Measurements from ENCODE around the gene UVRAG. TPM values are rescaled to one million over a fixed set of nuclear protein-coding genes. Genes with fewer than 3 reads are reported as not detected.

Gene UVRAG
- total and polyA plus RNA-seq, 7 donors: 6.2 to 16.8 (median 13.6) TPM

GRCh38 chr11:76120513-76121101 is 305.6 kb downstream of the UVRAG start:
- Histone ChIP-seq H3K9me3 (no peaks in the 10 kb centered on the region), H3K4me3 (no peak overlapping the region), H3K27ac (no peak overlapping the region), H3K4me1 (peaks cover 31% of the 10 kb centered on the region), H3K36me3 (ENCODE audit: insufficient read depth in 1 of 2, low read depth in 1 of 2) (no peaks in the 10 kb centered on the region), H3K27me3 (ENCODE audit: insufficient read depth in 3 of 3, low read length in 2 of 3) (no peaks in the 10 kb centered on the region)
- WGBS, 3 donors: 6 to 36% (median 7%) methylated on average over 5 of the region's 5 CpGs
- intact Hi-C loops (cut with DNase I): no loop called here
- no peak for TF ChIP-seq CTCF (IDR thresholded peaks at IDR 0.05)
- DNase-seq (no peak), ATAC-seq (peak in 2 of 4 donors; percentile 16 to 52)

DNA sequence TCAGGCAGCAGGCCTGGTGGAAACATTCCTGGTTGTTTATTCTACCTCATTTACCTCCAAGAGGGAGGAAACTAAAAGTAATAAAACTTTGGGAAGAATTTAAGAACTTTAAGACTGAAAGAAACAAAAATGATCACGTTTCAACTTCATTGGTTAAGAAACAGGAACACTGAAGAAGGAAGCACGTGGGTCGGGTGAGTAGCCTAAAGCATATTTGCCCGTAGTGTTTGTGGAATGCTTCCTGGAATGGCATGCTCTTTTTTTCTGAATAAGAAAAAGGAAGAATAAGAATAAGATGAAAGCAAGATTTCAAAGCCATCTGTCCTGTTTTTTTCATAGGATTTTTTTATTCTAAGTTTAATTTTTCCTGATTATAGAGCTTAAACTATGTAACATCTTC is 308.2 kb downstream of the UVRAG start:
- Histone ChIP-seq H3K4me3 (no peak overlapping the region), H3K9me3 (no peaks in the 10 kb centered on the region), H3K36me3 (ENCODE audit: insufficient read depth in 1 of 2, low read depth in 1 of 2) (no peaks in the 10 kb centered on the region), H3K27ac (no peak overlapping the region), H3K27me3 (ENCODE audit: insufficient read depth in 3 of 3, low read length in 2 of 3) (no peaks in the 10 kb centered on the region), H3K4me1 (peaks cover 31% of the 10 kb centered on the region)
- 67 to 76% (median 70%) methylated on average over 4 of the region's 4 CpGs for WGBS, 3 donors
- DNase-seq: no peak
- intact Hi-C loops (cut with DNase I): no loop called here
- ATAC-seq: no peak
- no peak for TF ChIP-seq CTCF (IDR thresholded peaks at IDR 0.05)

DNA sequence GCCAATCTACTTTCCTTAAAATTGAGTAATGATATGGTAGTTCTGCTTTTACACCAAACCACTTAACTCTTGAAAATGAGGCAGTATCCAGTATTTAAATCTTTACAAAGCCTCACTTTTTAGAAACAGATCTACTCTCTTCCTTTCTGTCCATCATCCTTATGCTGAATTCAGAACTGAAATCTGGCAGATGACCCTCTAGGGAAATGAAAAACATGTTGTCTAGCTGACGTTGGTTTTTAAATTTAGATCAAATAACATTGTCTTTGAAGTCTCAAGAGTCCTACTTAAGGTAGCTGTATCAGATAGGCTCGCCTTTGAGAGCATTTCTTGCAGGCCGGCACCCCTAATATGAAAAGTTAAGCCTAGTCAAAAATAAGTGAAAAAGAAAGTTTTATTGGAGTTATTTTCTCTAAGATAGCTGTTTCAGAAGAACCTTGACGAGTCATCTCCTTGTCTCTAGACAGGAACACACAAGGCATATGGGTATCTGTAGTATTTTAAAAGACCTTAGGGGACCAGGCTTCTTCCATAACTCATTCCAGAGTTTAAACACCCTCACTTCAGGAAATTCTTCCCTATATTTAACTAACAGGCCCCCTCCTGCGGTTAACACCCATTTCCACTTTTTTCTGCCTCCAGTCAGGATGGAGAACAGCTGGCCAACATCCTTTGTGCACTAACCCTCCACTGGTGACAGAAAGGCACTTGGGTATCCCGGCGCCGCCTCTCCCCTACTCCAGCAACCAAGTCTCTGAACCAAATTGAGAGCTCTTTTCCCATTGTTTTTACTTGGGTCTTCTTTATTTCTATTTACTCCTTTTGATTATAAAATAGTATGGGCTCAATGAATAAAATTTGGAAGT is 310.1 kb downstream of the UVRAG start:
- no peak for TF ChIP-seq CTCF (IDR thresholded peaks at IDR 0.05)
- H3K27ac ChIP-seq: no peak overlapping the region
- peaks cover 25% of the 10 kb centered on the region for H3K4me1 ChIP-seq
- intact Hi-C loops (cut with DNase I): no loop called here
- ATAC-seq (peak in 1 of 4 donors; percentile 19), DNase-seq (no peak)
- no peak overlapping the region for H3K4me3 ChIP-seq
- no peaks in the 10 kb centered on the region for H3K27me3 ChIP-seq (ENCODE audit: insufficient read depth in 3 of 3, low read length in 2 of 3)
- WGBS, 3 donors: 62 to 68% (median 64%) methylated on average over 8 of the region's 8 CpGs
- H3K9me3 ChIP-seq: no peaks in the 10 kb centered on the region
- no peaks in the 10 kb centered on the region for H3K36me3 ChIP-seq (ENCODE audit: insufficient read depth in 1 of 2, low read depth in 1 of 2)

DNA sequence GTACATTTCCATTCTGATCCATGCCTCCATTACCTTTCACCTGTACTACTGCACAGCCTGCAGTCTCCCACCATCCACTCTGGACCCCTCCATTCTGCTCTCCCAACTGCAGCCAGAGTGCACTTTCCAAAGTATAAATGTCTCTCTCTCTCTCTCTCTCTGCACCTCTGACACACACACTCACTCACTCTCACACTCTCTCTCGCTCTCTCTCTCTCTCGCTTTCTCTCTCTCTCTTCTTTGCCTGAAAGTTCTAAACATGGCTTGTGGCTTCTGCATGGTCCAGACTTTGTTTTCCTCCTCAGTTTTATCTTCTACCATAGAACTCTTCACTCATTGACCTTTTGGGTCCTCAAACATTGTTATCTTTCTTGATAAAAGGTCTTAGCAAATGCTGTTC is 314.7 kb downstream of the UVRAG start:
- Histone ChIP-seq H3K9me3 (no peaks in the 10 kb centered on the region), H3K36me3 (ENCODE audit: insufficient read depth in 1 of 2, low read depth in 1 of 2) (no peaks in the 10 kb centered on the region), H3K4me1 (peaks cover 34% of the 10 kb centered on the region), H3K27ac (no peak overlapping the region), H3K27me3 (ENCODE audit: insufficient read depth in 3 of 3, low read length in 2 of 3) (no peaks in the 10 kb centered on the region), H3K4me3 (no peak overlapping the region)
- no peak for DNase-seq
- WGBS, 3 donors: 97 to 100% (median 100%) methylated on average over 2 of the region's 2 CpGs
- intact Hi-C loops (cut with DNase I): no loop called here
- no peak for ATAC-seq
- TF ChIP-seq CTCF (IDR thresholded peaks at IDR 0.05): no peak
